Activated CD4-positive, alpha-beta T cell treated with anti-CD3 and anti-CD28 coated beads, Interleukin-2, amount 50 U/mL, for 48 hours (primary cell): ENCODE data around the gene TMEM200A.

Experiments
- DNase-seq, 2 experiments: peaks; one replicate each; pipeline ENCODE4 v3.0.0-alpha.2; 2020

Gene TMEM200A

DNA sequence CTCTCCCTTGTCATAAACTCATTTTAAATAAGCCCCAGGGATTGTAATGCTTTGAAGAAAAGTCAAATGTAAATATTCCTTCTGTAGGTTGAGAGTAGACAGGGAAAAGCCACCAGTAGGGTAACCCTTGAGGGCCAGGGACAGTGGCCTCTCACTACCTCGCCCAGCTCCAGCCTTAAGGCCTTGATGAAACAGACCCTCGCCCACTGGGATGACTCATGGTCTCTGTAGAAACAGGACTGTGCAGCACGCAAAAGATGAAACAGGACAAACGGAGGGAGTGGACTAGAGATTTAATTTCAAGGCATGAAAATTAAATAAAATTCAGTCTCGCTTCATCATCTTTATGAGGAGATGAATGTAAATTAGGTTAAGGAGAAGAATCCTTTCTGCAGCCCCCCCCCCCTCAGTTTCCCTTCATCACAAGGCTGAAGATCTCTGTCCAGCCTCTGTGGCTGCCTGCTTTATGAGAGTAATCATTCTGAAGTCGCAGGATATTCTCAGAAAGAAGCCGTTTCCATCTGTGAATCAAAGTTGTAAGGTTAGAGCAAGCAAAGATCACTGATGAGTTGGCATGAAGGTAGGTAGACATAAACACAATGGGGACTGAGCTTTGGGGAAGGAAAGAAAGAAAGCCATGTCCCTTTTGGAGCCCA lies 60.4 kb downstream of the TMEM200A start:
- no peak for DNase-seq

DNA sequence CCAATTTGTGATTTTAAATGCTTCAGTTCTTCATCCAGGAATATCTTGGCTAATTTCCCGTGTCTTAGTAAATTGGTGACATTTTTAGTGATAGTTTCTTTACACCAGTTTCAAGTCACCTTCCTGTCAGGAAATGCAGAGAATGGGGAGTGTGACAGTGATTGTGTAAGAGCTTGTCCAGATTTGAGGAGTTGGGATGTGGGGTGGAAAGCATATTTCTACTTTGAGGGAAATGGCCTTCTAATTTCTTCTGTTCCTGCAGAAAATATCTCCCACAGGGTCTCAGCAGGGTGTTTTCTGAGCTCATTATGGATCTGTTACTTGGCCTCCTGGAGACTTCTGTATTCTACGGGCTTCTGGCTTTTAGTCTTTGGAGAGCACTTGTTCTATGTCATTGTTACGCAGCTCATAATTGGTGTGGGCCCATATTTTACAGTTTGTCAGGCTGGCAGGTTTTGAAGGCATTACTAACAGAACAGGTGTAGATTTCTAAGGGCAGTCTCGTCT lies 65.6 kb downstream of the TMEM200A start:
- no peak for DNase-seq

DNA sequence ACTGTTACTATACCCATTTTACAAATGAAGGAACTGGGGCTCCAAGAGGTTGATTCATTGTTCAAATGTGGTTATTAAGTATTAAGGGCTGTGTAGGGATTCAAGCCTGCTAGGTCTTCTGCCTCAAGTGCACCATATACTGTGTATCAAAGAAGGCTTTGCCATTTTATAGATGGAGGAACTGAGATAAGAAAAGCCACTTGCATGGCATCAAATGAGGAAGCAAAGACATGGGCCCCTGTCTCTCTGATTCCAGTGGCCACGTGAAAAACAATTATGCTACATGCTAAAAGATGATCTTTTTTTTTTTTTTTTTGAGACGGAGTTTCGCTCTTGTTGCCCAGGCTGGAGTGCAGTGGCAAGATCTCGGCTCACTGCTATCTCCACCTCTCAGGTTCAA lies 67.0 kb downstream of the TMEM200A start:
- DNase-seq, result no peak

DNA sequence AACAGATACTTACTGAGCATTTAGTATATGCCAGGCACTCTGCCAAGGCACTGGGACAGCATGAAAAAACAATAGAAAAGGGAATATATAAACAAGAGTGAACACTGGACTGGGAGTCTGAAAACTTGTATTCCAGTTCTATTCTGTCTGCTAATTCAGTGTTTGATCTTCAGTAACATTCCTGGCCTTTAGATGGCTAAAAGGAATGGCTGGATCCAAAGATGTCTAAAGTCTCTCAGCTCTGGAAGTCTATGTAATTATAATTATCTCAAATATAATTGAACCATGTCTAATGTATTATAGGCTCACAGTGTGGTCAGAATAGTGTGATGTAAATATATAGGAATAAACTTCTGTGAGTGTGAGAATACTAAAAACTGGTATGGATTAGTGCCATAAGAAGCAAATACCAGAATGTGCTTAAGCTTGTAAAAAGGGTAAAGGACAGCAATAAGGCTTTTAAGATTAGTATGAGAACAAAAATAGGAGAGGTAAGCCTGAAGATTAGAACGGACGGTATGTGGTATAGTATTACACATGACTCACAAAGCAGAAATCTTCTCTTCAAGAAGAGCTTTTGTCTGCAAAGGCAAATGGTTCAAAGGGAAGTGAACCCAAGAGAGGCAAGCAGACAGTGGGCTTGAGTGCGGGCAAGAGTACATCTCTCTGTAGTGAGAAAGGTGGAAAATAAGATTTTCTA lies 68.5 kb downstream of the TMEM200A start:
- no peak for DNase-seq

DNA sequence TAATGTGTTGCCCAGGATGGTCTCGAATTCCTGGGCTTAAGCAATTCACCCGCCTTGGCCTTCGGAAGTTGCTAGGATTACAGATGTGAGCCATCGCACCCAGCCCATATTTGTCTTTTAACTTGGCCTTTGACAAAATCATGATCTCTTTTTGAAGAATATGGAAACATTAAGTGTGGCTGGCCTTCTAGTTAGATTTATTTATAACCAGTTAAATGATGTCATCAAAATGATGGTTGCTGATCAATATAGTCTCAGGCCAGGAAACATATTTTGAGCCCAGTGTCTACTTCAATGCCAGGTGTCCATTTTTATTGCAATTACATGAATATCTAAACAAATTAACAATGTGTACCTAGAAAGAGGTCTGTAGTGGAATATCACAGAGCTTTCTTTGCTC lies 69.4 kb downstream of the TMEM200A start:
- no peak for DNase-seq

DNA sequence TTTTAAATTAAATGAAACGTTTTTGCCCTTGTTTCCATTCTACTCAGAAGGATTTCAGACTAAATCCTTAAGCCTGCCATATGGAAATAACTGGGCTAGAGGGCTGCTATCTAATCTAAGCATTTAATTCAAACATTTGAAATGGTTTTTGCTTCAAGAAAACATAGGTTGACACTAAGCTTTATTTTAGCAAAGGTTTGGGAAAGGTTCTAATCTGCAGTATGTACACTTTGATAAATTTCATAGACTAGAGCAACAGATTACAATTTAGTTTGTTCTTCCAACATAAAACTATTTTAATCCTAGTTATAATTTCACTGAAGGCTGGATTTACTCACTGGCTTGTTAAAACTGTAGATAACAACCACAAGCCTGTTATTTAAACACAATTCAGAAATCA lies 72.1 kb downstream of the TMEM200A start:
- DNase-seq, result no peak

DNA sequence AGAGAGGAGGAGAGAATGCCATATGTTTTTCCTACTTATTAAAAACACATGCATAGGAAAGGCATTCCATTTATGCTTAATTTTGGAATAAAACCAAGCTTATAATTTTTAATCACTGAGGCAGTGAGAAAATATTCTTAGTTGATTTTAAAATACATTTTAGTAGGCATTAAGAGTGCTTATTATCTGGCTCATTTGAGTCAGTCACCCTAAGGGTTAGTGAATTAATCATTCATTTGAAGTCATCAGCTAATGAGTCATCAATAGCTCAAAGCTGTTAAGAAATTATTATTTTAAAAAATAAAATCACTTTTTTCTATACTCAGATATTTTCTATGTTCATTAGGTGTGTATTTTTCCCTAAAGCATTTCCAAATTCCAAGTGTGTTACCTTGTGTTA lies 81.6 kb downstream of the TMEM200A start:
- DNase-seq, result no peak

DNA sequence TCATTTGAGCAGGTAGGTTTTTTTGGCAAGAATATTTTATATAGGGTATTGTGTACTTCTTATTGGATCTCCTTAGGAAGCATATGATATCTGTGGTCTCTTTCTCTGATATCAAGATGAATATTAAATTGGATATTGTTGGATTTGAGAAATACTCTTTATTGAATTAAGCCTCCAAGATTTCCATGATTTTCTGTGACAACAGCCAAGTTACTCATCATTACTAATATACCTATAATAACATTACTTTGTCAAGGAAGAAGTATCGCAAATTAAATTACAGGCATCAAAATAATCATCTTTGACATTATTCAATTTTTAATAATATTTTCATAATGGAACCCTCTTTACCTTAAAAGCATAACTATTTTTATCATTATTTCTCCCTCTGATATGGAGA lies 86.5 kb downstream of the TMEM200A start:
- DNase-seq, result no peak

DNA sequence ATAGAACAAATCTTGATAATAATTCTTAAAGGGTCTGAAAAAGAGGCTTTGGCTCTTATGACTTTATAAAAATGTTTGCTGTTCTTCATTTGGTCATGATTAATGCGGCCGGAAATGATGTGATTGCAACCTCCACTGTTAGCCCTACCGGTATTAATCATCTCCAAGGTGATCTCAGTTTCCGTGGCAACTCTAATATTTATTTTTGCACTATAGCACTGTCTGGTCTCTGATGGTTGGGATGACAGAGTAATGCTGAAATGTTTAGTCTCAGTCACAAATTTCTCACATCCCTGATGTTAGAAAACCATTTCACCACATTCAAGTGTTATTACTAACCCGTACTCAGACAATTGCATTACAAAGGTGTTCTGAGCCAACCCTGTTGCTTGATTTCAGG lies 87.4 kb downstream of the TMEM200A start:
- no peak for DNase-seq

DNA sequence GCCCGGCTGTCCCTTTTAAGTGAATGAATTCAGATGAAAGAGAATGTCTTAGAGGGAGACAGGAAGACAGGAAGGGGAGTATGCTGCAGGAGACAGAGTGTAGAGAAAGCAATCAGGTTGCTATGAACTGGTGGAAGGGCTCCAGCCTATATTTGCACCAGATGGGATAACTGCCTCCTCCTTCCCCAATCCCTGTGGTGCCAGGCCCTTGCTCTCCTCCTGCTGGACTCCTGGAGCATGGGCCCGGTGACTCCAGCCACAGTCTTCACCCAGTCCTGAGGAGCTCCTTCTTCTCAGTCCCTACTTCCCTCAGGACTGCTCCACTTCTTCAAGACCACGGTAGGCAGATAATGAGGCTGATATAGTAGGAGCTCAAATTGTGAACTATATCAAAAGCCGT lies 91.8 kb downstream of the TMEM200A start:
- DNase-seq, result no peak

DNA sequence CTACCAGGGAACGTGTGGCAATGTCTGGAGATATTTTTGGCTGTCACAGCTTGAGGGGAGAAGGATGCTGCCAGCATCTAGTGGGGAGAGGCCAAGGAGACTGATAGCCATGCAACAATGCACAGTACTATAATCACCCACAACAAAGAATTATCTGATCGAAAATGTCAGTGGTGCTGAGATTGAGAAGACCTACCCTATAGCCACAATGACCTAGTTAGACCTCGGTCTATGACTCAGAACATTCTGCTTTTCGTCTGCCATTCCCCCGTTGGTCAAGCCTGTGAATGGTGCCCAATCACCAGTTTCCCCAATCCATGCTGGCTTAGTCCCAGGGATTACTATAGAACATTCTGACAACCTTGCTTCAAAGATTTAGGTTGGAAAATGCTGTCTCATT lies 93.5 kb downstream of the TMEM200A start:
- DNase-seq, result no peak

DNA sequence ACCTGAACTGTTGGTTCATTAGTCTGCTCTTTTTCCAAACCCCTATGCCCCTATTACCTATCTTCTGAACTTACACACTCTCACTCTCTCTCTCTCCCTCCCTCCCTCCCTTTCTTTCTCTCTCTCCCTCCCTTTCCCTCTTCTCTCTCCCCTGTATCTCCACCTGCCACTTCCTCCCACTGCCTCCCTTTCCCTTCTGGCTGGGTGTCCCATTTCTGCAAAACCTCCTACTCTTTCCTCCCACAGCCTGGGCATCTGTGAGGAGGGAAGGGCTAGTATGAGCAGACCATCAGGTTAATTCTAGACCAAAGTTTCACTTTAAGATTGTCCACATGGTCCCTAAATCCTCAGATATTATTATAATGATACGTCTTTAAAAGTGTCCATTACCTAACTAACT lies 95.1 kb downstream of the TMEM200A start:
- no peak for DNase-seq

DNA sequence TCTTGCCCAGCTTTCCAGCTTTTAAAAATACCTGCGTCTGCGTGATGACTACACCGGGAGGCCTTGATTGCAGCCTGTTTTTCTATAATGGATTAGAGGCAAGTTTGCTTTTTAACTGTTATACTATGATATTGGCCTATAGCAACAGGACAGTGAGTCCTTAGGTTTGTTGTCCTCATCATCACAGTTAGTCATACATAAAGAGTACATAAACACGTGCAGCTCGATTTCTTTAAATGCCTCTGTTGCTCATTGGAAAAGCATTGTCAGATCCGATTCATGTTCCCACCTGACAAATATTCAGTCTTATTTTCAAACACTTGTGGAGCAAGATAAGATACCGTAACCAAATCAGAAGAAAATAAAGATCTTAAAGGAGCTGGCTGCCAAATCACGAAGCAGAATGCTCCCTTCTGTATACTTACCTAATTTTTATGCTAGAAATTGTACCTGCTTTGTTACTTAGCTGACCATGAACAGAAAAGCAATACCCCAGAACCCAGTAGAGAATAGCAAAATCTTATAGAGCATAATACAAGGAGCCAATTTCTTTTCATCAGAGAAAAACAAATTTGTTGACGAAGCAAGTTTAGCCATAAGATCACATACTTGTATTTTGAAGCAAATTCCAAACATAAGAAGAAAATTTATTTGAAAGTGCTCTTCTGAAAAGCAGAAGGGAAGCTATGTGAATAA lies 100.4 kb downstream of the TMEM200A start:
- DNase-seq, result no peak

DNA sequence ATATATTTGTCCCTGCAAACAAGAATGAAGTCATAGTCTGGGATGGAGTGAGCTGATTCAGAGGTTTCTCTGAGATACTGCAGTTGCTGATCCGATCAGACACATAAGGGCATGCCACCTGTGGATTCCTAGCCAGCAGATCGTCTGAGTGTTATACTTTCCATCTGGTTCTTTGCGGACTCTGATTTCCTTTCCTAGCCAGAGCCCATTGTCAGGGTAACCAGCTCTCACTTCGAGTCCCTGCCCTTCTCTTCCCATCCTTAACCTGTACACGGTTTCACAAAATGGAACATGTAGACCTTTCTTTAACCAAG lies 100.9 kb downstream of the TMEM200A start:
- no peak for DNase-seq

DNA sequence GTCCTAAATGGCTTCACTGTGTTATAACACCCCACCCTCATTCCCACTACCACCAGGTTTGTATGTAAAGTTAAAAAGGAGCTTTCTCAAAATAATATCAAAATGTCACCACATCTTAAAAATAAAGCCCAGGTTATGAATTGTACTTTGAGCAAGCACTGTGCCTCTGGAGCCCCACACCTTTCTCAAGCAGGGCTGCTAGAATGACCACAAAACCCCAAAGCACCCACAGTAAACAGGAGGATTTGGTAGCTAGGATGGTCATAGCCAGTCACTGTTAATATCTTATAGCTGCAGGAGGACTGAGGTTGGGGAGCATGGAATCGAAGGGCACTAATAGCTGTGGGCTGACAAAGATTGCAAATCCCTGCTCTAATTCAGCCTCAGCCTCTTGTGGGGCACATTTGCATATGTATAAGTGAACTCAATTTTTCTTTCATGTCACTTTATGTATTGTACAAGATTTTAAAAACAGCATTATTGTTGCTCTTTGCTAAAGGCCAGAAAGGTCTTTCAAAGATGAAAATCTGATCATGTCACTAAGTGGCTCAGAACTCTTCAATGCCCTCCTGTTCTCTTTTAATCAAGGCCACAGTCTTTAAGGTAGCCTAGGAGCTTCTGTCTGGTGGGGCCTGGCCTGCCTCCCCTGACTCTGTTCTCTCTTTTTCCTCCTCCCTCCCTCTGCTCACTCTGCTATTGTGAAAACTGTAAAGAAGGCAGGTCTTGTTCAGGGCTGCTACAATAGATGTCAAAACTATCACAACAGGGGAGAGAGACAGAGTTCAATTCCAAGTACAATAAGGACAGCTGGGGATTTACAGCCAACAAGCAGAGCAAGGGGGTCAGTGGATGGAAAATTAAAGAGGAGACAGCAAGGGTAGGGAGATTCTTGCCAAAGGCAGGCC lies 101.6 kb downstream of the TMEM200A start:
- no peak for DNase-seq

DNA sequence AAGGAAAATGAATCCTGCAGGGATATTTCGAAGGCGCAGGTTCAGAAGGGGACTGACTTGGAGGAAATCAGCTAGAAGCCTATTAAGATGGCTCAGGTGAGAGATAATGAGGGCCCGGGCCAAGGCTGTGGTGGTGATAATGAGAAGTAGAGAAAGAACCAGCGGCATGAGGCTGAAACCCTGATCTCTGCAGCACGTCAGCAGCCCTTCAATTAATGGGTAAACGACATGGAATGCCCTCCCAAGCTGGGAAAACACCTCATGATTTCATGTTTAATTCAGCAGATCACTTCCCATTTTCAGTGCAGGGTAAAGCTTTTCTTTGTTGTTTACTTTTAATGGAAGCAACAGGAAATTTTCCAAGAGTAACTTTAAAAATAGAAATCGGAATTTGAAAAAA lies 104.9 kb downstream of the TMEM200A start:
- DNase-seq, result no peak

DNA sequence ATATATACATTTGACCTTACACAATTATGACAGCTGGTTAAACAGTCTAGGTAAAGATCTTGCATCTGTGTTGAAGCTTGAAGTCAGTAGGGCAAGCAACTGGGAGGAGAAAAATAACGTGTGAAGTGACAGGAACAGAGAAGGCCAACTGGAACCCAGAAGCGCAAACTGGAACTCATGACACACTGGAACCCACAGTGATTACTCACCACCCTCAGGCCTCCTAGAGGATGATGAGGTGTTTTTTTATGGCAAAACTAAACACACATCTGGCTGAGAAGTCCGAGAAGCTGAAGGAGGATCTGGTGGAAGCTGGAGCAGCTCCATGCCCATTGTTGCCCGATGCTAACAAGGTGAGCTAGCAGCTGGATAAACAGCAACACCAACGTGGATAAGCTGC lies 108.1 kb downstream of the TMEM200A start:
- DNase-seq, result peak in 1 of 2 experiments; percentile 14

DNA sequence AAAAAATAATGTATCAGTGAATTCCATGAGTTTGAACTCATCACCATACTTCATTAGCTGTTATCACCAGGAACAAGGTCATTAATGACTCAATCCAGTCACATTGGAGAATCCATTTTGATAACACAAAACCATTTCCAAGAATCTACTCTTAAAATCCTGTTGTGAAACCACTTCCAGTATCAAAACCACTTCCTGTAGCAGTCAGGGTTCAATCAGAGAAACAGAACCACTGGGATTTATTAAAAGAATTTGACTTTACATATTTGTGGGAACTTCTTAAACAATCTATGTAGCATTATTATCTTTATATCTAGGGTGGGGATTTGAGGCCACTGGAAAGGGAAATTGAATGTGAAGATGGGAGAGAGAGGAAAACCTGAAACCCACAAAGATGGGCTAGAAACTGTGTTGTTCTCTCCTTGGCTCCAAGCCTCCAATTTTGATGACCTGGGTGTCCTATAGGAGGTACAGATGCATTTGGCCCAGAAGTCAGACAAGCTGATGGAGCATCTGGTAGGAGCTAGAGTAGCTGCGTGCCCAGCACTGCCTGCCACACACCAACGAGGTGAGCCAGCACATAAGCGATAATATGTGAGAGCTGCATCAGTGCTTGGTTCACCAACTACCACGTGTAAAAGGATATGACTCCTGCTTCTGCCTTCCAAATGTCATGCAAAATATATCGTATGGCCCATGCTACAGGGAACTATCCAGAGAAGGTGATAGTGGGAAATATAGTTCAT lies 117.0 kb downstream of the TMEM200A start:
- no peak for DNase-seq

DNA sequence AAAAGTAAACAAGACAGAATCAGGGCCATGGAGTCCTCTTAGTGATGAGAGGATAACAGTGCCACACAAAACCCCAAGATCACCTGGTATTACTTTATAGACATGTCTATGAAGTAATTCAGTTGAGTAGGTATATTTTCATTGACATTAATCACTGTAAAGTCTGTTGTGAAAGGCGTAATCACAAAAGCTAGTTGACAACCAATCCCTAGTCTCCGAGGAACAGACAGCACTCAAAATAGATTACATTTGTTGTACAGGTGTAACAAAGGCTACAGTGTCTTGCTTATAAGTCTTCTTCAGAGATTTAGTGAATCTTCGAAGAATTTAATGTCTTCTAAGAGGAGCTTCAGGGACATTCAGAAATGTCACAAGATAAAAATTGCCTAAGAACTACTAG lies 120.1 kb downstream of the TMEM200A start:
- no peak for DNase-seq

DNA sequence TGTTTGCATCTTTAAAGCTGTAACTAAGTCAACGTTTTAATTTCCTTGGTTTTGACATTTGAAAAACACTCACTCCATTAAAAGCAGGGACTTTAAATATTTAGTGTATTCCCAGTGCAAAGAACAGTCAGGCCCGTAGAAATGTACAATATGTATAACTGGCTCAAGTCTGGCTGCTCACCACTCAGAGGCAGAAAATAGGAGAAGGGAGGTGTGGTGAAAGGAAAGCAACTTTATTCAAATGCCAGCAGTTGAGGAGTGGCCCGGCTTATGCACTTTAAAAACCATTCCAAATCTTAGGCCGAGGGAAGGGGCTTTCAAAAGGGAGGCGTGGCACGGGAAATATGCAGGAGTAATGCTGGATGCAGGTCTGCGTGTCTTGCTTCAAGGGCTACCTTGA lies 120.6 kb downstream of the TMEM200A start:
- DNase-seq, result no peak

DNA sequence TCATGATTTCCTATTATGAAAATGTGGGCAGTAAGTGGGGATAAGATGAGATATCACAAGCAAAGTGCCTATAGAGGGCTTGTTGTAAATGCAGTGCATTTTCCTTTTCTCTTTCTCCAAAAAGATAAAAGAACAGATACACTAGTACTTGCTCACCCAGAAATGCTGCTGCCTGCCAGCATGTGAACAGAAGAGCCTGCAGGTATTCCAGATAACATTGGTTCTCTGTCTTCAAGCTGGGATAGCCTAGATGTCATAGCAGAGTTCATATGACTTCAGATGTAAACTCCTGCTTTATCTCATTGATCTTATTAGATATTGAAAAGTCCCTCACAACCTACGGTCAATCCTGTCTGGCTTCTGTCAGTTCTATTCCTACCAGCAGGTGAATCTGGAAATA lies 123.7 kb downstream of the TMEM200A start:
- no peak for DNase-seq
